ENCODE data around the gene ACAA2.

ACAA2 gene

GRCh38 chr18:49757513-49758262 lies 55.6 kb downstream of the ACAA2 start:
- H3K4me3 Mint-ChIP-seq, result no peak overlapping the region
- H3K27ac Mint-ChIP-seq, result no peak overlapping the region
- H3K9me3 Mint-ChIP-seq, result no peaks in the 10 kb centered on the region
- peaks cover 10% of the 10 kb centered on the region for H3K4me1 Mint-ChIP-seq (ENCODE audit: low read depth)
- intact Hi-C loops (cut with micrococcal nuclease), result no loop called here
- no peaks in the 10 kb centered on the region for H3K36me3 Mint-ChIP-seq (ENCODE audit: low read depth)
- peaks cover 8% of the 10 kb centered on the region for H3K27me3 Mint-ChIP-seq

- intact Hi-C loops (cut with micrococcal nuclease), result no loop called here
- Mint-ChIP-seq H3K4me1 (ENCODE audit: low read depth) (peaks cover 10% of the 10 kb centered on the region), H3K27ac (no peak overlapping the region), H3K36me3 (ENCODE audit: low read depth) (no peaks in the 10 kb centered on the region), H3K9me3 (no peaks in the 10 kb centered on the region), H3K27me3 (peaks cover 14% of the 10 kb centered on the region), H3K4me3 (no peak overlapping the region)
These were observed 56.5 kb downstream of the ACAA2 start for GRCh38 chr18:49756671-49757362.

GRCh38 chr18:49756135-49756534 lies 57.2 kb downstream of the ACAA2 start:
- H3K9me3 Mint-ChIP-seq, result no peaks in the 10 kb centered on the region
- peaks cover 10% of the 10 kb centered on the region for H3K4me1 Mint-ChIP-seq (ENCODE audit: low read depth)
- no peak overlapping the region for H3K4me3 Mint-ChIP-seq

GRCh38 chr18:49755489-49755888 lies 57.8 kb downstream of the ACAA2 start:
- intact Hi-C loops (cut with micrococcal nuclease), result no loop called here
- Mint-ChIP-seq H3K4me1 (ENCODE audit: low read depth) (peaks cover 10% of the 10 kb centered on the region), H3K36me3 (ENCODE audit: low read depth) (no peaks in the 10 kb centered on the region), H3K4me3 (no peak overlapping the region), H3K27me3 (peaks cover 19% of the 10 kb centered on the region), H3K27ac (no peak overlapping the region), H3K9me3 (no peaks in the 10 kb centered on the region)

More at GRCh38 chr18:49756135-49756534, 57.2 kb downstream of the ACAA2 start:
- intact Hi-C loops (cut with micrococcal nuclease), result no loop called here
- Mint-ChIP-seq H3K36me3 (ENCODE audit: low read depth) (no peaks in the 10 kb centered on the region), H3K27ac (no peak overlapping the region), H3K27me3 (peaks cover 18% of the 10 kb centered on the region)

- Mint-ChIP-seq H3K9me3 (no peaks in the 10 kb centered on the region), H3K27me3 (peaks cover 21% of the 10 kb centered on the region), H3K4me1 (ENCODE audit: low read depth) (peaks cover 10% of the 10 kb centered on the region), H3K4me3 (no peak overlapping the region), H3K36me3 (ENCODE audit: low read depth) (no peaks in the 10 kb centered on the region), H3K27ac (no peak overlapping the region)
- intact Hi-C loops (cut with micrococcal nuclease), result no loop called here
These were observed 58.5 kb downstream of the ACAA2 start for GRCh38 chr18:49754866-49755265.

GRCh38 chr18:49753643-49754042 lies 59.7 kb downstream of the ACAA2 start:
- intact Hi-C loops (cut with micrococcal nuclease), result no loop called here
- Mint-ChIP-seq H3K9me3 (no peaks in the 10 kb centered on the region), H3K36me3 (ENCODE audit: low read depth) (no peaks in the 10 kb centered on the region), H3K4me1 (ENCODE audit: low read depth) (peaks cover 10% of the 10 kb centered on the region), H3K27me3 (peaks cover 22% of the 10 kb centered on the region), H3K4me3 (no peak overlapping the region), H3K27ac (no peak overlapping the region)

- H3K4me3 Mint-ChIP-seq, result no peak overlapping the region
- peaks cover 2% of the 10 kb centered on the region for H3K4me1 Mint-ChIP-seq (ENCODE audit: low read depth)
- no peak overlapping the region for H3K27ac Mint-ChIP-seq
- intact Hi-C loops (cut with micrococcal nuclease), result no loop called here
- no peaks in the 10 kb centered on the region for H3K36me3 Mint-ChIP-seq (ENCODE audit: low read depth)
- no peaks in the 10 kb centered on the region for H3K9me3 Mint-ChIP-seq
- H3K27me3 Mint-ChIP-seq, result peaks cover 22% of the 10 kb centered on the region
These were observed 61.3 kb downstream of the ACAA2 start for GRCh38 chr18:49752095-49752457.

- H3K27ac Mint-ChIP-seq, result no peak overlapping the region
- intact Hi-C loops (cut with micrococcal nuclease), result no loop called here
- no peaks in the 10 kb centered on the region for H3K4me1 Mint-ChIP-seq (ENCODE audit: low read depth)
- no peaks in the 10 kb centered on the region for H3K36me3 Mint-ChIP-seq (ENCODE audit: low read depth)
- no peaks in the 10 kb centered on the region for H3K9me3 Mint-ChIP-seq
- H3K27me3 Mint-ChIP-seq, result peaks cover 25% of the 10 kb centered on the region
- H3K4me3 Mint-ChIP-seq, result no peak overlapping the region
These were observed 61.8 kb downstream of the ACAA2 start for GRCh38 chr18:49751427-49752094.

- Mint-ChIP-seq H3K27ac (no peak overlapping the region), H3K27me3 (peaks cover 25% of the 10 kb centered on the region), H3K36me3 (ENCODE audit: low read depth) (no peaks in the 10 kb centered on the region), H3K4me3 (no peak overlapping the region), H3K4me1 (ENCODE audit: low read depth) (no peaks in the 10 kb centered on the region), H3K9me3 (no peaks in the 10 kb centered on the region)
- intact Hi-C loops (cut with micrococcal nuclease), result no loop called here
These were observed 63.8 kb downstream of the ACAA2 start for GRCh38 chr18:49749563-49749962.

- H3K27me3 Mint-ChIP-seq, result peaks cover 26% of the 10 kb centered on the region
- no peaks in the 10 kb centered on the region for H3K4me1 Mint-ChIP-seq (ENCODE audit: low read depth)
- intact Hi-C loops (cut with micrococcal nuclease), result no loop called here
- H3K9me3 Mint-ChIP-seq, result no peaks in the 10 kb centered on the region
- H3K27ac Mint-ChIP-seq, result no peak overlapping the region
- no peaks in the 10 kb centered on the region for H3K36me3 Mint-ChIP-seq (ENCODE audit: low read depth)
- no peak overlapping the region for H3K4me3 Mint-ChIP-seq
These were observed 65.5 kb downstream of the ACAA2 start for GRCh38 chr18:49747876-49748275.

- H3K4me1 Mint-ChIP-seq (ENCODE audit: low read depth), result no peaks in the 10 kb centered on the region
- H3K27me3 Mint-ChIP-seq, result peaks cover 13% of the 10 kb centered on the region
- no peak overlapping the region for H3K27ac Mint-ChIP-seq
- no peaks in the 10 kb centered on the region for H3K36me3 Mint-ChIP-seq (ENCODE audit: low read depth)
- H3K4me3 Mint-ChIP-seq, result no peak overlapping the region
- intact Hi-C loops (cut with micrococcal nuclease), result no loop called here
- H3K9me3 Mint-ChIP-seq, result no peaks in the 10 kb centered on the region
These were observed 68.0 kb downstream of the ACAA2 start for GRCh38 chr18:49745045-49746014.

- H3K27ac Mint-ChIP-seq, result no peak overlapping the region
These were observed 68.8 kb downstream of the ACAA2 start for GRCh38 chr18:49744376-49745008.

GRCh38 chr18:49743117-49743567 lies 70.2 kb downstream of the ACAA2 start:
- intact Hi-C loops (cut with micrococcal nuclease), result no loop called here
- no peak overlapping the region for H3K27ac Mint-ChIP-seq
- no peaks in the 10 kb centered on the region for H3K4me1 Mint-ChIP-seq (ENCODE audit: low read depth)
- H3K36me3 Mint-ChIP-seq (ENCODE audit: low read depth), result no peaks in the 10 kb centered on the region
- H3K9me3 Mint-ChIP-seq, result no peaks in the 10 kb centered on the region
- H3K4me3 Mint-ChIP-seq, result no peak overlapping the region
- peaks cover 8% of the 10 kb centered on the region for H3K27me3 Mint-ChIP-seq

More at GRCh38 chr18:49744376-49745008, 68.8 kb downstream of the ACAA2 start:
- Mint-ChIP-seq H3K9me3 (no peaks in the 10 kb centered on the region), H3K4me3 (no peak overlapping the region), H3K27me3 (peaks cover 8% of the 10 kb centered on the region), H3K4me1 (ENCODE audit: low read depth) (no peaks in the 10 kb centered on the region), H3K36me3 (ENCODE audit: low read depth) (no peaks in the 10 kb centered on the region)
- intact Hi-C loops (cut with micrococcal nuclease), result no loop called here
